ENCODE data around the gene ITSN1.

Gene ITSN1

GRCh38 chr21:33931799-33932390 lies 289.6 kb downstream of the ITSN1 start:
- TF ChIP-seq CTCF (IDR thresholded peaks at IDR 0.05; ENCODE audit: unreplicated experiment in 3 of 3) = no peak
- peaks cover 19% of the 10 kb centered on the region for H3K4me1 Mint-ChIP-seq
- peak overlapping the region; percentile 99 for H3K27ac Mint-ChIP-seq
- peak overlapping the region; percentile 95 to 99 (median 97) for H3K4me3 Mint-ChIP-seq
- H3K9me3 Mint-ChIP-seq = peaks cover 7% of the 10 kb centered on the region
- H3K27me3 Mint-ChIP-seq (ENCODE audit: low read depth) = no peaks in the 10 kb centered on the region
- H3K36me3 Mint-ChIP-seq (ENCODE audit: low read depth) = peaks cover 11% of the 10 kb centered on the region

- no peaks in the 10 kb centered on the region for H3K27me3 Mint-ChIP-seq (ENCODE audit: low read depth)
- H3K27ac Mint-ChIP-seq = peak overlapping the region; percentile 99
- peaks cover 11% of the 10 kb centered on the region for H3K36me3 Mint-ChIP-seq (ENCODE audit: low read depth)
- H3K9me3 Mint-ChIP-seq = peaks cover 7% of the 10 kb centered on the region
- TF ChIP-seq CTCF (IDR thresholded peaks at IDR 0.05; ENCODE audit: unreplicated experiment in 3 of 3) = no peak
- H3K4me1 Mint-ChIP-seq = peaks cover 19% of the 10 kb centered on the region
- H3K4me3 Mint-ChIP-seq = peak overlapping the region; percentile 95 to 99 (median 97)
These were observed 290.4 kb downstream of the ITSN1 start for GRCh38 chr21:33932731-33933130.

- Mint-ChIP-seq H3K27ac (peak overlapping the region in 1 of 3 experiments; percentile 70), H3K4me3 (no peak overlapping the region), H3K4me1 (peaks cover 18% of the 10 kb centered on the region), H3K27me3 (ENCODE audit: low read depth) (no peaks in the 10 kb centered on the region), H3K36me3 (ENCODE audit: low read depth) (peaks cover 24% of the 10 kb centered on the region), H3K9me3 (peaks cover 5% of the 10 kb centered on the region)
- TF ChIP-seq CTCF (IDR thresholded peaks at IDR 0.05; ENCODE audit: unreplicated experiment in 3 of 3) = no peak
These were observed 294.2 kb downstream of the ITSN1 start for GRCh38 chr21:33936301-33937038.

GRCh38 chr21:33937146-33937545 lies 294.8 kb downstream of the ITSN1 start:
- Mint-ChIP-seq H3K4me3 (no peak overlapping the region), H3K27me3 (ENCODE audit: low read depth) (no peaks in the 10 kb centered on the region), H3K27ac (peak overlapping the region in 1 of 3 experiments; percentile 70), H3K36me3 (ENCODE audit: low read depth) (peaks cover 19% of the 10 kb centered on the region), H3K4me1 (peaks cover 11% of the 10 kb centered on the region), H3K9me3 (peaks cover under 1% of the 10 kb centered on the region)
- TF ChIP-seq CTCF (IDR thresholded peaks at IDR 0.05; ENCODE audit: unreplicated experiment in 3 of 3) = no peak

- no peak overlapping the region for H3K4me3 Mint-ChIP-seq
- no peaks in the 10 kb centered on the region for H3K27me3 Mint-ChIP-seq (ENCODE audit: low read depth)
- peaks cover 3% of the 10 kb centered on the region for H3K4me1 Mint-ChIP-seq
- H3K9me3 Mint-ChIP-seq = no peaks in the 10 kb centered on the region
- peaks cover 14% of the 10 kb centered on the region for H3K36me3 Mint-ChIP-seq (ENCODE audit: low read depth)
- H3K27ac Mint-ChIP-seq = no peak overlapping the region
- no peak for TF ChIP-seq CTCF (IDR thresholded peaks at IDR 0.05; ENCODE audit: unreplicated experiment in 3 of 3)
These were observed 295.6 kb downstream of the ITSN1 start for GRCh38 chr21:33937931-33938339.
